Measurements from ENCODE around the gene CDC42EP3. TPM values are rescaled to one million over a fixed set of nuclear protein-coding genes. Genes with fewer than 3 reads are reported as not detected.

The CDC42EP3 gene
- polyA plus RNA-seq, 2 of the 4 experiments (the other 2 are of a cell fraction) = 23.8 to 39.1 TPM

GRCh38 chr2:37672104-37672869 is 845 bp upstream of the CDC42EP3 start:
- 2% methylated on average over 59 of the region's 69 CpGs for WGBS (ENCODE audit: missing lambda C conversion rate)
- FAIRE-seq = no peak
- peaks cover 57% of the 10 kb centered on the region for H3K4me1 ChIP-seq
- peak overlapping the region; percentile 92 to 98 for H3K27ac ChIP-seq
- H3K4me2 ChIP-seq = peak overlapping the region; percentile 78
- H3K9me3 ChIP-seq = no peaks in the 10 kb centered on the region
- H3K4me3 ChIP-seq = peak overlapping the region; percentile 75
- ChIA-PET CTCF (interaction anchor here (0.5 to 4.2 kb wide), 12 partner anchors 8 to 273 kb away, joined by 3 to 34 read pairs (median 3); no protein-coding TSS in a partner anchor), POLR2A (interaction anchor here (0.8 to 1.7 kb wide), 18 partner anchors 12 to 213 kb away, joined by 3 to 15 read pairs (median 4); no protein-coding TSS in a partner anchor)
- ATAC-seq = peak; percentile 67 to 72
- TF ChIP-seq PBX3 (IDR thresholded peaks at IDR 0.05) (0 out of 2 replicates have a peak, but pooled peaks have one; percentile 31), NPAS2 (CRISPR knock-in tag; IDR thresholded peaks at IDR 0.05; ENCODE audit: borderline replicate concordance) (no peak), RAD21 (conservative IDR thresholded peaks at IDR 0.05 in 1 of 2, IDR thresholded peaks at IDR 0.05 in 1 of 2) (peak; percentile 17 to 32; a peak in 1 of 5 replicates), MYC (IDR thresholded peaks at IDR 0.05; ENCODE audit: borderline replicate concordance, low read length) (peak; percentile 43; the same call in 1 of the 2 replicates), JUN (IDR thresholded peaks at IDR 0.05) (peak in 1 of 2 experiments; percentile 64; a peak in 1 of 5 replicates), E2F6 (IDR thresholded peaks at IDR 0.05; ENCODE audit: borderline replicate concordance, low read depth) (peak; percentile 31; the same call in 1 of the 2 replicates), CEBPB (IDR thresholded peaks at IDR 0.05) (no peak), BCL3 (IDR thresholded peaks at IDR 0.05) (peak; percentile 60; the same call in 1 of the 3 replicates), CTCF (IDR thresholded peaks at IDR 0.05) (no peak), POLR2A (IDR thresholded peaks at IDR 0.05; ENCODE audit: low read length) (no peak; the same call in 1 of the 2 replicates), ELK1 (IDR thresholded peaks at IDR 0.05; ENCODE audit: low read depth, low read length) (no peak), PHF8 (IDR thresholded peaks at IDR 0.05; ENCODE audit: borderline replicate concordance, low read depth) (peak; percentile 71; the same call in 1 of the 2 replicates), SMC3 (IDR thresholded peaks at IDR 0.05) (peak; percentile 14; the same call in 2 of the 3 replicates), GATA3 (IDR thresholded peaks at IDR 0.05; ENCODE audit: borderline replicate concordance) (peak; percentile 1; the same call in 1 of the 2 replicates), RNF2 (IDR thresholded peaks at IDR 0.05; ENCODE audit: borderline replicate concordance, low read depth) (no peak; the same call in 1 of the 2 replicates), MAX (IDR thresholded peaks at IDR 0.05) (peak; percentile 69), KDM5A (IDR thresholded peaks at IDR 0.05) (no peak), EHMT2 (IDR thresholded peaks at IDR 0.05; ENCODE audit: low read depth) (no peak)
- peak; percentile 91 to 94 for DNase-seq (ENCODE audit: low read depth in 1 of 2, low spot score in 1 of 2)

Data from A549 (cell line).